ENCODE data around the gene DDO.

DNA sequence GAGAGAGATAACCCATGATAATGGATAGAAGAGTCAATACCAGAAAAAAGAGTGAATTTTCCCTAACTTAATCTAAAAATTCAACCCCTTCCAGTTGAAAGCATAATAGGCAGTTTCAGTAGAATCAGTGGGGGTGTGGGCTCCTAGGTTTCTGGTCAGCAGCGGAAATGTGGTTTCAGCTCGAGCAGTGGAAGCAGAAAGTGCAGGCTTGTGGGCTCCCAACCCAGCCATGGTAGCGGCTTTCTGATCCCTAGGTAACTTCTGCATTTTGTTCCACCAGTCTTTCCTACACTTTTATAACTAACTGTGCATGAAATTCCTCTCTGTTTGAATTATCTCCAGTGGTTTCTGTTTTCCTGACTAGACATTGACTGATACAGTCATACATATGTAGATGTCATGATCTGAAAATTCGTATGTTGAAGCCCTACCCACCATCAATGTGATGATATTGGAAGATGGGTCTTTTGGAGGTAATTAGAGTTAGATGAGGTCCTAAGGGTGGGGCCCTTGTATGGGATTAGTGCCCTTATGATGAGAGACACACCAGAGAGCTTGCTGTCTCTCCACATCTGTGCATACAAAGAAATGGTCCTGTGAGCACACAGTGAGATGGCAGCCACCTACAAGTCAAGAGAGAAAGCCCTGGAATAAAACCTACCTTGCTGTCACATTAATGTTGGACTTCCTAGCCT, 6.5 kb upstream of the DDO start:
- TF ChIP-seq, protein P1, sequence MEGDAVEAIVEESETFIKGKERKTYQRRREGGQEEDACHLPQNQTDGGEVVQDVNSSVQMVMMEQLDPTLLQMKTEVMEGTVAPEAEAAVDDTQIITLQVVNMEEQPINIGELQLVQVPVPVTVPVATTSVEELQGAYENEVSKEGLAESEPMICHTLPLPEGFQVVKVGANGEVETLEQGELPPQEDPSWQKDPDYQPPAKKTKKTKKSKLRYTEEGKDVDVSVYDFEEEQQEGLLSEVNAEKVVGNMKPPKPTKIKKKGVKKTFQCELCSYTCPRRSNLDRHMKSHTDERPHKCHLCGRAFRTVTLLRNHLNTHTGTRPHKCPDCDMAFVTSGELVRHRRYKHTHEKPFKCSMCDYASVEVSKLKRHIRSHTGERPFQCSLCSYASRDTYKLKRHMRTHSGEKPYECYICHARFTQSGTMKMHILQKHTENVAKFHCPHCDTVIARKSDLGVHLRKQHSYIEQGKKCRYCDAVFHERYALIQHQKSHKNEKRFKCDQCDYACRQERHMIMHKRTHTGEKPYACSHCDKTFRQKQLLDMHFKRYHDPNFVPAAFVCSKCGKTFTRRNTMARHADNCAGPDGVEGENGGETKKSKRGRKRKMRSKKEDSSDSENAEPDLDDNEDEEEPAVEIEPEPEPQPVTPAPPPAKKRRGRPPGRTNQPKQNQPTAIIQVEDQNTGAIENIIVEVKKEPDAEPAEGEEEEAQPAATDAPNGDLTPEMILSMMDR (conservative IDR thresholded peaks at IDR 0.05; ENCODE audit: low read depth, low read length), result no peak
- TF ChIP-seq, protein P2, sequence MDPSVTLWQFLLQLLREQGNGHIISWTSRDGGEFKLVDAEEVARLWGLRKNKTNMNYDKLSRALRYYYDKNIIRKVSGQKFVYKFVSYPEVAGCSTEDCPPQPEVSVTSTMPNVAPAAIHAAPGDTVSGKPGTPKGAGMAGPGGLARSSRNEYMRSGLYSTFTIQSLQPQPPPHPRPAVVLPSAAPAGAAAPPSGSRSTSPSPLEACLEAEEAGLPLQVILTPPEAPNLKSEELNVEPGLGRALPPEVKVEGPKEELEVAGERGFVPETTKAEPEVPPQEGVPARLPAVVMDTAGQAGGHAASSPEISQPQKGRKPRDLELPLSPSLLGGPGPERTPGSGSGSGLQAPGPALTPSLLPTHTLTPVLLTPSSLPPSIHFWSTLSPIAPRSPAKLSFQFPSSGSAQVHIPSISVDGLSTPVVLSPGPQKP (IDR thresholded peaks at IDR 0.05; ENCODE audit: borderline replicate concordance, low read depth, low read length), result no peak
